ENCODE data around the gene SFRP5. TPM values are rescaled to one million over a fixed set of nuclear protein-coding genes. Genes with fewer than 3 reads are reported as not detected.

Gene SFRP5
- total and polyA plus RNA-seq, 2 of the 13 experiments (the other 11 are each of a cell fraction or from before 2014, with no cell fraction given) = 0.32 to 1.7 TPM

DNA sequence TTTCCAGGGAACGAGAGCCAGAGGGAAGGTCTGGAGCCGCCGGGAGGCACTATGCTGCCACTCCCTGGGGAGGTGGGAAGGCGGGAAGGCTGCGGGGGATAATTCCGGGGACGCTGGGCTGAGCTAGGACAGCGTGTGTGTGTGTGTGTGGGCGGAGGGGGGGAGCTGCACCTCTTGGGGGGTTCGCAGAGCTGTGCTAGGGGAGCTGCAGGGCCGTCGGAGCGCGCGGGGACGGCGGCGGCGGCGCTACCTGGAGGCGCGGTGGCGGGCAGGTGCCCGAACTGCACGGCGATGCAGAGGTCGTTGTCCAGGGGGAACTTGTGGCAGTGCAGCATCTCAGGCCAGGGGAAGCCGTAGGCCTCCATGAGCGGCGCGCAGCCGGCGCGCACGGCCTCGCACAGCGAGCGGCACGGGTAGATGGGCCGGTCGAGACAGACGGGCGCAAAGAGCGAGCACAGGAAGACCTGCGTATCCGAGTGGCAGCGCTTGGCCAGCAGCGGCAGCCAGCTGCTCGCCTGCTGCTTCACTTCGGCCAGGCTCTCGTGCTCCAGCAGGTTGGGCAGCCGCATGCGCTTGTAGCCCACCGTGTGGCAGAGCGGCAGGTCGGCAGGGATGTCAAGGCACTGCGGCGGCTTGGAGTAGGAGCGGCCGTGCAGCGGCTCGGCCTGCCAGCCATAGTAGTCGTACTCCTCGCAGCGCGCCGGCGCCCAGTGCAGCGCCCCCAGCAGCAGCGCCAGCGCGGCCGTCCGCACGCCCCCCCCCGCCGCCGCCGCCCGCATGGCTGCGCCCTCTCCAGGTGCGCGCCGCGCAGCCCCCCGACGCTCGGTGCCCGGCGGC is 526 bp downstream of the SFRP5 start (continued):
- TF ChIP-seq, protein P1, sequence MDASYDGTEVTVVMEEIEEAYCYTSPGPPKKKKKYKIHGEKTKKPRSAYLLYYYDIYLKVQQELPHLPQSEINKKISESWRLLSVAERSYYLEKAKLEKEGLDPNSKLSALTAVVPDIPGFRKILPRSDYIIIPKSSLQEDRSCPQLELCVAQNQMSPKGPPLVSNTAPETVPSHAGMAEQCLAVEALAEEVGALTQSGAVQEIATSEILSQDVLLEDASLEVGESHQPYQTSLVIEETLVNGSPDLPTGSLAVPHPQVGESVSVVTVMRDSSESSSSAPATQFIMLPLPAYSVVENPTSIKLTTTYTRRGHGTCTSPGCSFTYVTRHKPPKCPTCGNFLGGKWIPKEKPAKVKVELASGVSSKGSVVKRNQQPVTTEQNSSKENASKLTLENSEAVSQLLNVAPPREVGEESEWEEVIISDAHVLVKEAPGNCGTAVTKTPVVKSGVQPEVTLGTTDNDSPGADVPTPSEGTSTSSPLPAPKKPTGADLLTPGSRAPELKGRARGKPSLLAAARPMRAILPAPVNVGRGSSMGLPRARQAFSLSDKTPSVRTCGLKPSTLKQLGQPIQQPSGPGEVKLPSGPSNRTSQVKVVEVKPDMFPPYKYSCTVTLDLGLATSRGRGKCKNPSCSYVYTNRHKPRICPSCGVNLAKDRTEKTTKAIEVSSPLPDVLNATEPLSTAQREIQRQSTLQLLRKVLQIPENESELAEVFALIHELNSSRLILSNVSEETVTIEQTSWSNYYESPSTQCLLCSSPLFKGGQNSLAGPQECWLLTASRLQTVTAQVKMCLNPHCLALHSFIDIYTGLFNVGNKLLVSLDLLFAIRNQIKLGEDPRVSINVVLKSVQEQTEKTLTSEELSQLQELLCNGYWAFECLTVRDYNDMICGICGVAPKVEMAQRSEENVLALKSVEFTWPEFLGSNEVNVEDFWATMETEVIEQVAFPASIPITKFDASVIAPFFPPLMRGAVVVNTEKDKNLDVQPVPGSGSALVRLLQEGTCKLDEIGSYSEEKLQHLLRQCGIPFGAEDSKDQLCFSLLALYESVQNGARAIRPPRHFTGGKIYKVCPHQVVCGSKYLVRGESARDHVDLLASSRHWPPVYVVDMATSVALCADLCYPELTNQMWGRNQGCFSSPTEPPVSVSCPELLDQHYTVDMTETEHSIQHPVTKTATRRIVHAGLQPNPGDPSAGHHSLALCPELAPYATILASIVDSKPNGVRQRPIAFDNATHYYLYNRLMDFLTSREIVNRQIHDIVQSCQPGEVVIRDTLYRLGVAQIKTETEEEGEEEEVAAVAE (CRISPR knock-in tag; IDR thresholded peaks at IDR 0.05; ENCODE audit: borderline replicate concordance) = no peak
- TF ChIP-seq, protein P2, sequence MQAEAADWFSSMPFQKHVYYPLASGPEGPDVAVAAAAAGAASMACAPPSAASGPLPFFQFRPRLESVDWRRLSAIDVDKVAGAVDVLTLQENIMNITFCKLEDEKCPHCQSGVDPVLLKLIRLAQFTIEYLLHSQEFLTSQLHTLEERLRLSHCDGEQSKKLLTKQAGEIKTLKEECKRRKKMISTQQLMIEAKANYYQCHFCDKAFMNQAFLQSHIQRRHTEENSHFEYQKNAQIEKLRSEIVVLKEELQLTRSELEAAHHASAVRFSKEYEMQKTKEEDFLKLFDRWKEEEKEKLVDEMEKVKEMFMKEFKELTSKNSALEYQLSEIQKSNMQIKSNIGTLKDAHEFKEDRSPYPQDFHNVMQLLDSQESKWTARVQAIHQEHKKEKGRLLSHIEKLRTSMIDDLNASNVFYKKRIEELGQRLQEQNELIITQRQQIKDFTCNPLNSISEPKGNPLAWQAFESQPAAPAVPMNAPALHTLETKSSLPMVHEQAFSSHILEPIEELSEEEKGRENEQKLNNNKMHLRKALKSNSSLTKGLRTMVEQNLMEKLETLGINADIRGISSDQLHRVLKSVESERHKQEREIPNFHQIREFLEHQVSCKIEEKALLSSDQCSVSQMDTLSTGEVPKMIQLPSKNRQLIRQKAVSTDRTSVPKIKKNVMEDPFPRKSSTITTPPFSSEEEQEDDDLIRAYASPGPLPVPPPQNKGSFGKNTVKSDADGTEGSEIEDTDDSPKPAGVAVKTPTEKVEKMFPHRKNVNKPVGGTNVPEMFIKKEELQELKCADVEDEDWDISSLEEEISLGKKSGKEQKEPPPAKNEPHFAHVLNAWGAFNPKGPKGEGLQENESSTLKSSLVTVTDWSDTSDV (CRISPR knock-in tag; IDR thresholded peaks at IDR 0.05) = no peak
- no peak for TF ChIP-seq JARID2 (CRISPR knock-in tag; IDR thresholded peaks at IDR 0.05; ENCODE audit: insufficient replicate concordance)
- TF ChIP-seq PTBP1 (IDR thresholded peaks at IDR 0.05; ENCODE audit: low read depth, low read length, poor library complexity, severe bottlenecking) = no peak
- no peak for TF ChIP-seq HOXD1 (CRISPR knock-in tag; IDR thresholded peaks at IDR 0.05)
- TF ChIP-seq SMAD3 (CRISPR knock-in tag; IDR thresholded peaks at IDR 0.05) = no peak
- TF ChIP-seq, protein P3, sequence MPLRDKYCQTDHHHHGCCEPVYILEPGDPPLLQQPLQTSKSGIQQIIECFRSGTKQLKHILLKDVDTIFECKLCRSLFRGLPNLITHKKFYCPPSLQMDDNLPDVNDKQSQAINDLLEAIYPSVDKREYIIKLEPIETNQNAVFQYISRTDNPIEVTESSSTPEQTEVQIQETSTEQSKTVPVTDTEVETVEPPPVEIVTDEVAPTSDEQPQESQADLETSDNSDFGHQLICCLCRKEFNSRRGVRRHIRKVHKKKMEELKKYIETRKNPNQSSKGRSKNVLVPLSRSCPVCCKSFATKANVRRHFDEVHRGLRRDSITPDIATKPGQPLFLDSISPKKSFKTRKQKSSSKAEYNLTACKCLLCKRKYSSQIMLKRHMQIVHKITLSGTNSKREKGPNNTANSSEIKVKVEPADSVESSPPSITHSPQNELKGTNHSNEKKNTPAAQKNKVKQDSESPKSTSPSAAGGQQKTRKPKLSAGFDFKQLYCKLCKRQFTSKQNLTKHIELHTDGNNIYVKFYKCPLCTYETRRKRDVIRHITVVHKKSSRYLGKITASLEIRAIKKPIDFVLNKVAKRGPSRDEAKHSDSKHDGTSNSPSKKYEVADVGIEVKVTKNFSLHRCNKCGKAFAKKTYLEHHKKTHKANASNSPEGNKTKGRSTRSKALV (CRISPR knock-in tag; IDR thresholded peaks at IDR 0.05) = peak; percentile 100
- no peak for TF ChIP-seq ZBTB21 (CRISPR knock-in tag; IDR thresholded peaks at IDR 0.05)
- no peak for TF ChIP-seq ZNF720 (CRISPR knock-in tag; IDR thresholded peaks at IDR 0.05)
- TF ChIP-seq, protein P4, sequence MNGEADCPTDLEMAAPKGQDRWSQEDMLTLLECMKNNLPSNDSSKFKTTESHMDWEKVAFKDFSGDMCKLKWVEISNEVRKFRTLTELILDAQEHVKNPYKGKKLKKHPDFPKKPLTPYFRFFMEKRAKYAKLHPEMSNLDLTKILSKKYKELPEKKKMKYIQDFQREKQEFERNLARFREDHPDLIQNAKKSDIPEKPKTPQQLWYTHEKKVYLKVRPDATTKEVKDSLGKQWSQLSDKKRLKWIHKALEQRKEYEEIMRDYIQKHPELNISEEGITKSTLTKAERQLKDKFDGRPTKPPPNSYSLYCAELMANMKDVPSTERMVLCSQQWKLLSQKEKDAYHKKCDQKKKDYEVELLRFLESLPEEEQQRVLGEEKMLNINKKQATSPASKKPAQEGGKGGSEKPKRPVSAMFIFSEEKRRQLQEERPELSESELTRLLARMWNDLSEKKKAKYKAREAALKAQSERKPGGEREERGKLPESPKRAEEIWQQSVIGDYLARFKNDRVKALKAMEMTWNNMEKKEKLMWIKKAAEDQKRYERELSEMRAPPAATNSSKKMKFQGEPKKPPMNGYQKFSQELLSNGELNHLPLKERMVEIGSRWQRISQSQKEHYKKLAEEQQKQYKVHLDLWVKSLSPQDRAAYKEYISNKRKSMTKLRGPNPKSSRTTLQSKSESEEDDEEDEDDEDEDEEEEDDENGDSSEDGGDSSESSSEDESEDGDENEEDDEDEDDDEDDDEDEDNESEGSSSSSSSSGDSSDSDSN (CRISPR knock-in tag; IDR thresholded peaks at IDR 0.05) = no peak
- peak; percentile 30; the same call in 1 of the 2 replicates for TF ChIP-seq ZFY (CRISPR knock-in tag; IDR thresholded peaks at IDR 0.05)
- no peak for TF ChIP-seq ZSCAN22 (CRISPR knock-in tag; IDR thresholded peaks at IDR 0.05)
